HepG2 (cell line): Measurements from ENCODE around the gene NARF. TPM values are rescaled to one million over a fixed set of nuclear protein-coding genes. Genes with fewer than 3 reads are reported as not detected.
A peak's percentile ranks its signal among the peaks of the same experiment; 100 is the strongest.

Source experiments
- ATAC-seq: fragments of 200-7000 bp; cut with Tn5 transposase; 3 replicates; pipeline ENCODE4 v1.9.1; 2020; ENCODE audit warnings: mild to moderate bottlenecking, moderate library complexity
- BruUV-seq: library from RNA; stranded (reverse); fragments of 400-500 nt; replicated peaks from 2 replicates; lab custom pipeline; 2021; lab: Mats Ljungman, UMichigan
- CTCF ChIA-PET: fragments of 300-600 bp; formaldehyde crosslinking; extraction: SDS; loops from one replicate; lab custom pipeline; 2021; ENCODE audit warnings: low total read pairs, inconsistent platforms, low intra/inter-chr PET ratio; lab: Yijun Ruan, JAX
- POLR2A ChIA-PET: fragments of 350-600 bp; sonication (Branson Sonifier 250); formaldehyde crosslinking; loops from one replicate; lab custom pipeline; 2020; ENCODE audit warnings: antibody characterized with exemption, inconsistent platforms; lab: Yijun Ruan, JAX
- DNase-seq: peaks from one replicate; pipeline ENCODE4 v3.0.0-alpha.2; 2015; ENCODE audit warnings: low spot score
- FAIRE-seq: peaks from 3 replicates; lab custom pipeline; 2011; peaks lifted over from hg19 to GRCh38; lab: Jason Lieb, UNC
- H2AFZ ChIP-seq: one replicate; pipeline ENCODE4 v1.6.1; 2011; ENCODE audit warnings: low read length, inconsistent platforms
- H3K27ac ChIP-seq: fragments of 300-600 bp; 3 replicates; pipeline ENCODE4 v1.8.0; 2011; ENCODE audit warnings: mixed run types, mild to moderate bottlenecking, mixed read lengths, low read length, inconsistent platforms; ENCODE audit not compliant: insufficient read depth; ENCODE audit errors: extremely low read length
- H3K27me3 ChIP-seq, 2 experiments: fragments of 200-600 bp in 1 of 2; 2 replicates in 1 of 2; 3 replicates in 1 of 2; pipeline versions ENCODE4 v1.6.0 to v1.8.0; 2011; ENCODE audit warnings: low read length in 2 of 2, mild to moderate bottlenecking in 2 of 2, moderate library complexity in 2 of 2, inconsistent platforms in 1 of 2; ENCODE audit not compliant: insufficient read depth in 2 of 2, control insufficient read depth in 1 of 2
- H3K36me3 ChIP-seq, 2 experiments: fragments of 200-600 bp in 1 of 2; replicated peaks in 1 of 2; 2 replicates in 1 of 2; 3 replicates in 1 of 2; pipeline versions ENCODE4 v1.5.1 to v1.8.0; 2011; ENCODE audit warnings: low read length in 2 of 2, inconsistent platforms in 1 of 2; ENCODE audit not compliant: insufficient read depth in 2 of 2, control insufficient read depth in 1 of 2
- H3K4me1 ChIP-seq: 2 replicates; pipeline ENCODE4 v1.5.1; 2012; ENCODE audit warnings: low read length, inconsistent platforms; ENCODE audit not compliant: insufficient read depth
- H3K4me2 ChIP-seq: 2 replicates; pipeline ENCODE4 v1.6.0; 2011; ENCODE audit warnings: low read depth, low read length, inconsistent platforms
- H3K4me3 ChIP-seq, 3 experiments: fragments of 200-600 bp in 1 of 3; sonication (generic), shearing (Covaris generic) in 1 of 3; replicated peaks in 1 of 3; 2 replicates each; pipeline ENCODE4 v1.5.1; 2011 to 2016; ENCODE audit warnings: low read length in 3 of 3, inconsistent platforms in 2 of 3, low read depth in 2 of 3, mild to moderate bottlenecking in 2 of 3, control low read depth in 1 of 3, mixed read lengths in 1 of 3; ENCODE audit not compliant: insufficient read depth in 1 of 3
- H3K79me2 ChIP-seq: one replicate; pipeline ENCODE4 v1.6.1; 2011; ENCODE audit warnings: low read length, inconsistent platforms; ENCODE audit not compliant: insufficient read depth
- H3K9ac ChIP-seq: 2 replicates; pipeline ENCODE4 v1.6.0; 2011; ENCODE audit warnings: mild to moderate bottlenecking, low read depth, low read length, inconsistent platforms; ENCODE audit not compliant: insufficient read depth
- H3K9me3 ChIP-seq: 2 replicates; pipeline ENCODE4 v1.5.1; 2012; ENCODE audit warnings: mild to moderate bottlenecking, low read length
- H4K20me1 ChIP-seq: 2 replicates; pipeline ENCODE4 v1.6.0; 2011; ENCODE audit warnings: inconsistent platforms, mild to moderate bottlenecking, low read length, moderate library complexity; ENCODE audit not compliant: insufficient read depth
- ARID2 ChIP-seq: sonication (generic); formaldehyde crosslinking; IDR thresholded peaks from 2 replicates; pipeline ENCODE4 v1.8.1; 2022; ENCODE audit warnings: mild to moderate bottlenecking, missing genetic modification reagents, borderline replicate concordance
- ARNTL ChIP-seq: sonication (generic); formaldehyde crosslinking; IDR thresholded peaks from 2 replicates; pipeline ENCODE4 v1.4.0; 2020; ENCODE audit warnings: mild to moderate bottlenecking, missing genetic modification reagents
- HNF1B ChIP-seq: sonication (generic); formaldehyde crosslinking; IDR thresholded peaks from 2 replicates; pipeline ENCODE4 v1.5.1; 2020; ENCODE audit warnings: mild to moderate bottlenecking, moderate library complexity, missing genetic modification reagents
- NFATC3 ChIP-seq: sonication (generic); formaldehyde crosslinking; IDR thresholded peaks from 2 replicates; pipeline ENCODE4 v1.5.1; 2020; ENCODE audit warnings: mild to moderate bottlenecking, missing genetic modification reagents
- PAF1 ChIP-seq: IDR thresholded peaks from 2 replicates; pipeline ENCODE4 v1.6.1; 2016; ENCODE audit warnings: missing genetic modification reagents, missing compliant biosample characterization
- PLSCR1 ChIP-seq: sonication (generic); formaldehyde crosslinking; IDR thresholded peaks from 2 replicates; pipeline ENCODE4 v1.5.0; 2020; ENCODE audit warnings: missing genetic modification reagents, mild to moderate bottlenecking, borderline replicate concordance
- SALL1 ChIP-seq: sonication (generic); formaldehyde crosslinking; IDR thresholded peaks from 2 replicates; pipeline ENCODE4 v1.8.0; 2022; ENCODE audit warnings: mild to moderate bottlenecking, missing genetic modification reagents
- SNAI1 ChIP-seq: sonication (generic); formaldehyde crosslinking; IDR thresholded peaks from 2 replicates; pipeline ENCODE4 v1.5.0; 2020; ENCODE audit warnings: mild to moderate bottlenecking, missing genetic modification reagents, borderline replicate concordance
- SP5 ChIP-seq: IDR thresholded peaks from 2 replicates; pipeline ENCODE4 v1.6.1; 2016; ENCODE audit warnings: low read depth, borderline replicate concordance
- SUZ12 ChIP-seq: fragments of 150-350 bp; IDR thresholded peaks from 2 replicates; pipeline ENCODE4 v1.6.1; 2014; ENCODE audit warnings: low read depth, low read length
- ZNF280D ChIP-seq: sonication (generic); formaldehyde crosslinking; IDR thresholded peaks from 2 replicates; pipeline ENCODE4 v1.5.1; 2020; ENCODE audit warnings: mild to moderate bottlenecking, missing genetic modification reagents
- ZNF337 ChIP-seq: sonication (generic); formaldehyde crosslinking; IDR thresholded peaks from 2 replicates; pipeline ENCODE4 v1.5.1; 2020; ENCODE audit warnings: missing genetic modification reagents, low read depth, mild to moderate bottlenecking, borderline replicate concordance
- ZNF598 ChIP-seq: sonication (generic); formaldehyde crosslinking; IDR thresholded peaks from 2 replicates; pipeline ENCODE4 v1.5.1; 2020; ENCODE audit warnings: mild to moderate bottlenecking, missing genetic modification reagents, borderline replicate concordance
- ZNF747 ChIP-seq: sonication (generic); formaldehyde crosslinking; IDR thresholded peaks from 2 replicates; pipeline ENCODE4 v1.8.1; 2023; ENCODE audit warnings: missing genetic modification reagents, mild to moderate bottlenecking, borderline replicate concordance
- WGBS: methylation state at CpG from one replicate; pipeline ENCODE4 v1.1.6; 2017; ENCODE audit warnings: low lambda C conversion rate; 5-methylcytosine and 5-hydroxymethylcytosine counted together
- in situ Hi-C: cut with HindIII; loops from 2 replicates; pipeline ENCODE4 v1.10.0; 2017; ENCODE audit warnings: low pct_unique_long_range_greater_than_20kb; ENCODE audit not compliant: extremely low pct_ligation_motif_present
- intact Hi-C: fragments of 100-400 bp; cut with micrococcal nuclease; formaldehyde crosslinking; loops from one replicate; pipeline ENCODE4 v1.10.0; 2022; ENCODE audit not compliant: unreplicated experiment
- polyA plus RNA-seq, 8 experiments: library from polyadenylated mRNA; depleted of rRNA in 3 of 8; stranded (reverse) in 7 of 8; unstranded in 1 of 8; fragments of >200 nt; fragmentation: Illumina TruSeq in 4 of 8; extraction: Trizol in 4 of 8; gene quantifications; 2 replicates each; pipeline versions ENCODE4 v1.2.1 to v1.2.3, GENCODE V29; 2011 to 2016; ENCODE audit warnings: low read depth in 4 of 8, missing spikeins in 1 of 8, mixed read lengths in 1 of 8; ENCODE audit not compliant: insufficient read depth in 1 of 8
- total RNA-seq, 5 experiments: library from RNA; depleted of rRNA; stranded (reverse); fragments of >200 nt; fragmentation: Illumina TruSeq; extraction: Trizol; gene quantifications; 2 replicates each; pipeline ENCODE4 v1.2.3, GENCODE V29; 2016; ENCODE audit warnings: low read depth in 1 of 5

The NARF gene
- total and polyA plus RNA-seq, 2 of the 13 experiments (the other 11 are each of a cell fraction or from before 2014, with no cell fraction given), result 61.1 to 144 TPM

GRCh38 chr17:82457073-82457928 is 1.2 kb upstream of the NARF start:
- H3K27ac ChIP-seq, result peak overlapping the region; percentile 96
- H3K9me3 ChIP-seq, result no peaks in the 10 kb centered on the region
- intact Hi-C loops, result no loop called here
- H3K27me3 ChIP-seq, result no peaks in the 10 kb centered on the region
- CTCF ChIA-PET, result no interaction called here
- DNase-seq, result peak; percentile 69
- peak overlapping the region; percentile 98 for H3K9ac ChIP-seq
- POLR2A ChIA-PET, result interaction anchor here (0.7 to 1.9 kb wide), 10 partner anchors 37 to 165 kb away, joined by 3 to 6 read pairs (median 3); partner anchors contain the start of genes FOXK2, HEXD and OGFOD3
- H3K4me3 ChIP-seq, result peak overlapping the region; percentile 68 to 99 (median 83)
- in situ Hi-C loops, result no loop called here
- H2AFZ ChIP-seq, result peak overlapping the region; percentile 24
- no TSS peak for BruUV-seq
- no peak for ATAC-seq
- H3K36me3 ChIP-seq, result peaks cover 4 to 17% of the 10 kb centered on the region in 2 experiments; a peak in 2 of 5 replicates
- H3K79me2 ChIP-seq, result peaks cover 10% of the 10 kb centered on the region
- FAIRE-seq, result peak; percentile 56
- WGBS, result 4% methylated on average over 7 of the region's 10 CpGs
- peak overlapping the region; percentile 97 for H3K4me2 ChIP-seq
- H4K20me1 ChIP-seq, result peaks cover 6% of the 10 kb centered on the region; the same call in 1 of the 2 replicates
- H3K4me1 ChIP-seq, result peaks cover 60% of the 10 kb centered on the region
- no peak for TF ChIP-seq PLSCR1
- TF ChIP-seq SP5 (CRISPR knock-in tag), result 0 out of 2 replicates have a peak, but pooled peaks have one; percentile 20
- peak; percentile 88 for TF ChIP-seq ARID2 (CRISPR knock-in tag)
- 0 out of 2 replicates have a peak, but pooled peaks have one; percentile 36 for TF ChIP-seq SNAI1 (CRISPR knock-in tag)
- TF ChIP-seq HNF1B, result peak; percentile 54; the same call in 1 of the 2 replicates
- TF ChIP-seq ZNF747 (CRISPR knock-in tag), result 0 out of 2 replicates have a peak, but pooled peaks have one; percentile 21
- 0 out of 2 replicates have a peak, but pooled peaks have one; percentile 10 for TF ChIP-seq ZNF337 (CRISPR knock-in tag)
- TF ChIP-seq SALL1 (CRISPR knock-in tag), result peak; percentile 8; the same call in 1 of the 2 replicates
- no peak for TF ChIP-seq SUZ12
- 0 out of 2 replicates have a peak, but pooled peaks have one; percentile 23 for TF ChIP-seq NFATC3 (CRISPR knock-in tag)
- TF ChIP-seq ARNTL, result no peak
- TF ChIP-seq ZNF280D (CRISPR knock-in tag), result 0 out of 2 replicates have a peak, but pooled peaks have one; percentile 0
- TF ChIP-seq ZNF598, result no peak
- peak; percentile 71; the same call in 1 of the 2 replicates for TF ChIP-seq PAF1 (CRISPR knock-in tag)
